Stimulated activated naive B cell treated with anti-CD40 and anti-IgM and Interleukin-4, amounts not matched to agents 10 μg/mL and 1 μg/mL and 100 μg/mL, for 72 hours (primary cell): ENCODE measurements around the gene QKI.
"Not testable (repeated sequence)": the region's sequence is repeated elsewhere in the genome, so short reads cannot be mapped to it uniquely, and the experiment has no call there.

Experiments used
- ATAC-seq, 2 donors: fragments of 150-1000 bp; cut with Tn5 transposase; replicated peaks; 2 replicates each; pipeline ENCODE4 v1.10.0; 2021; ENCODE audit warnings: moderate library complexity in 1 of 2
- DNase-seq: peaks from one replicate; pipeline ENCODE4 v3.0.0; 2021
- H3K27ac Mint-ChIP-seq: one replicate; pipeline ENCODE4 v1.8.0; 2022; ENCODE audit warnings: mild to moderate bottlenecking, mixed read lengths
- H3K27me3 Mint-ChIP-seq, 2 donors: one replicate each; pipeline ENCODE4 v1.8.0; 2022; ENCODE audit warnings: mixed read lengths in 2 of 2
- H3K36me3 Mint-ChIP-seq, 2 donors: one replicate each; pipeline ENCODE4 v1.8.0; 2022; ENCODE audit warnings: mixed read lengths in 2 of 2, mild to moderate bottlenecking in 1 of 2
- H3K4me1 Mint-ChIP-seq, 2 donors: one replicate each; pipeline ENCODE4 v1.8.0; 2022; ENCODE audit warnings: mixed read lengths in 2 of 2, mild to moderate bottlenecking in 1 of 2
- H3K4me3 Mint-ChIP-seq, 2 donors: one replicate each; pipeline ENCODE4 v1.8.0; 2022; ENCODE audit warnings: mild to moderate bottlenecking in 2 of 2, mixed read lengths in 2 of 2, moderate library complexity in 1 of 2
- H3K9me3 Mint-ChIP-seq, 2 donors: one replicate each; pipeline ENCODE4 v1.8.0; 2022; ENCODE audit warnings: mixed read lengths in 2 of 2, mild to moderate bottlenecking in 1 of 2

QKI gene

DNA sequence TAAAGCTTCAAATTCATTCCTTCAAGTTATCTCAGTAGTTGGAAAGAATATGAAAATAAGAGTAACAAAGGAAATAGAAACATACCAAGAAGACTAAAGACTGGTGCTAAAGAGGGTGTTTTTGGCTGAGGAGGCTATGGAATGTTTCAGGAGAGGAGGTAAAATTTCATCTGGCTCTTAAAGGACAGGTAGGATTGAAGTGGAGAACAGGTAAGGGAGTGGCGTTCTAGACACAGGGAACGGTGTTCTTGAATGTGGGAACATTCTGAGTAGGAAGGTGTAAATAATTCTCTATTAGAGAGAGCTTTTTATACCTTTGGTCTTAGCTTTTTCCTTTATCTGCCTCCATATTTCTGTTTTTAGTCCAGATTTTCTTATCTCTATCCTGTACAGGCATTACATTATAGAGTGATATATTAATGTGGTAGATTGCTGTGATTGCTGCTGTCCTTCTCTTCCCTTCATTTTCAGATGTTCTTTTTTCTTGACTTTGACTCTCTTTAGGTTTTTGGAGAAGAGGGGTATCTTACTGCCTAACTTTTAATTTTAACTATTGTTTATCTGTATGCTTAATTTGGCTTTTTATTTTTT, 15.4 kb downstream of the QKI start:
- Mint-ChIP-seq H3K27me3 (no peaks in the 10 kb centered on the region), H3K36me3 (peaks cover 0 to 3% of the 10 kb centered on the region in 2 donors), H3K4me1 (peaks cover 29 to 40% of the 10 kb centered on the region in 2 donors), H3K27ac (no peak overlapping the region), H3K4me3 (no peak overlapping the region), H3K9me3 (no peaks in the 10 kb centered on the region)
- DNase-seq (no peak), ATAC-seq (no peak)

GRCh38 chr6:163432300-163432699, 17.8 kb downstream of the QKI start:
- H3K27ac Mint-ChIP-seq: no peak overlapping the region
- H3K9me3 Mint-ChIP-seq: peaks cover 0 to 3% of the 10 kb centered on the region in 2 donors
- no peak for DNase-seq
- ATAC-seq: no peak
- H3K4me1 Mint-ChIP-seq: peaks cover 27 to 37% of the 10 kb centered on the region in 2 donors
- no peak overlapping the region for H3K4me3 Mint-ChIP-seq
- peaks cover 3 to 5% of the 10 kb centered on the region in 2 donors for H3K36me3 Mint-ChIP-seq
- no peaks in the 10 kb centered on the region for H3K27me3 Mint-ChIP-seq

DNA sequence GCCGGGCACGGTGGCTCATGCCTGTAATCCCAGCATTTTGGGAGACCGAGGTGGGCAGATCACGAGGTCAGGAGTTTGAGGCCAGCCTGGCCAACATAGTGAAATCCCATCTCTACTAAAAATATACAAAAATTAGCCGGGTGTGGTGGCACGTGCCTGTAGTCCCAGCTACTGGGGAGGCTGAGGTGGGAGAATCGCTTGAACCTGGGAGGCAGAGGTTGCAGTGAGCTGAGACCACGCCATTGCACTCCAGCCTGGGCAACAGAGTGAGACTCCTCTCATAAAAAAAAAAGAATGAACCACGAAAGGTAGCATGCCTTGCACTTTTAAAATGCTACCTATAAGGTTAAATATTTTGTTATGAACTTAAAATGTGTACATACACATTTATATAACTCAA, 19.0 kb downstream of the QKI start:
- H3K36me3 Mint-ChIP-seq, DNase-seq, ATAC-seq, H3K27me3 Mint-ChIP-seq, H3K9me3 Mint-ChIP-seq, H3K27ac Mint-ChIP-seq, H3K4me3 Mint-ChIP-seq: not testable (repeated sequence)
- peaks cover 30 to 45% of the 10 kb centered on the region in 2 donors for H3K4me1 Mint-ChIP-seq

DNA sequence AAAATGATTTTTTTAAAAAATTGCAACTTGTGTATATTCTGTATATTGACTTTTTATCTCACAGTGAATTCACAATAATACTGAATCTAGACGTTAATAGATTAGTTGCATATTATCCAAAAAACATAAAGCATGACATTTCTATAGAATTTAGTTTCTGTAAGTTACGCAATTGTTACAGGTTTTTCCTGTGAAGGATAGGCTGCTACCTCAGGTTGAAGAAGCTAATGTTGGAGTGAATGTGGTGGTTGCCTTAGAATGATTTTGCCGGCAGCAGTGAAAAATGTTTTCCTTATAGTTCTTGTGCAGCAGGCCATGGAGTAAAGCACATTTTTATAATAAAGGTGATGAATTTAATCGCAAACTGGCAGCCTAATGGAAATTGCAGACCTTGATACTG, 20.5 kb downstream of the QKI start:
- Mint-ChIP-seq H3K4me3 (no peak overlapping the region), H3K36me3 (peaks cover 7 to 9% of the 10 kb centered on the region in 2 donors), H3K4me1 (peaks cover 30 to 47% of the 10 kb centered on the region in 2 donors), H3K9me3 (peaks cover 0 to 3% of the 10 kb centered on the region in 2 donors), H3K27ac (no peak overlapping the region), H3K27me3 (no peaks in the 10 kb centered on the region)
- ATAC-seq (no peak), DNase-seq (no peak)

- Mint-ChIP-seq H3K36me3 (peaks cover 7 to 11% of the 10 kb centered on the region in 2 donors), H3K9me3 (peaks cover 0 to 3% of the 10 kb centered on the region in 2 donors), H3K4me3 (no peak overlapping the region), H3K4me1 (peaks cover 30 to 49% of the 10 kb centered on the region in 2 donors), H3K27me3 (no peaks in the 10 kb centered on the region), H3K27ac (no peak overlapping the region)
- DNase-seq: no peak
- ATAC-seq: no peak
Measured at GRCh38 chr6:163436843-163437242, 22.3 kb downstream of the QKI start.

DNA sequence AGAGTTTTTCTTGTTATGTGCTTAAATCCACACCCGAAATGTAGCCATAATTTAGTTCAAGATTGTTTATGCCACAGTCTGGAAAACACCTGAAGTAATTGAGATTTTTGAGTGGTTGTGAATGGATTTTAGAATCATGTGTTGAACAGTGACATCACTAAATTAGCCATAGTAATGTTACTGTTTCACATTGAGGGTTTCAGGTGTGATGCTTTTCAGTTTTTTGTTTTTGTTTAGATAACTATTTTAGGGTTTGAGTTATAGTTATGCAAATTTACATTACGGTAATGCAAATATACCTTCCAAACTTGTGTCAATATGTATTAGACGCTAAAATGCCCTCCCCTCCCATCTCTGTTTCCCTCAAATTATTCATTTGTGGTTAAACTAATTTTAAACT, 22.9 kb downstream of the QKI start:
- Mint-ChIP-seq H3K4me1 (peaks cover 33 to 52% of the 10 kb centered on the region in 2 donors), H3K9me3 (peaks cover 0 to 3% of the 10 kb centered on the region in 2 donors), H3K27me3 (no peaks in the 10 kb centered on the region), H3K36me3 (peaks cover 7 to 11% of the 10 kb centered on the region in 2 donors), H3K4me3 (no peak overlapping the region), H3K27ac (no peak overlapping the region)
- DNase-seq: no peak
- no peak for ATAC-seq

DNA sequence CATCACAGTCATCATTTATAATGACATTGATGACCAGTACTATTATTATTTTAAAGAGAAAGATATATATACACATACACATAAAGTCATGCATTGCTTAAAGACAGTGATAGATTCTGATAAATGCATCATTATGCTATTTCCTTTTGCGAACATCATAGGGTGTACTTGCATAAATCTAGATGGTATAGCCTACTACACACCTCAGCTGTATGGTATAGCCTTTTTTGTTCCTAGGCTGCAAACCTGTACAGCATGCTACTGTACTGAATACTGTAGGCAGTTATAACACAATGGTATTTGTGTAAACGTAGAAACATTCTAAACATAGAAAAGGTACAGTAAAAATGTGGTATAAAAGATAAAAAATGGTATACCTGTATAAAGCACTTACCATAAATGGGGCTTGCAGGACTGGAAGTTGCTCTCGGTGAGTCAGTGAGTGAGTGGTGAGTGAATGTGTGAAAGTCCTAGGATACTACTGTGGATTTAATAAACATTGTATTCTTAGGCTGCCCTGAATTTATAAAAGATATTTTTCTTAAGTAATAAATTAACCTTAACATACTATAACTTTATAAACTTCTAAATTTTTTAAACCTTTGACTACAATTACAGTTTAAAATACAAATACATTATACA, 23.9 kb downstream of the QKI start:
- H3K4me3 Mint-ChIP-seq: no peak overlapping the region
- no peaks in the 10 kb centered on the region for H3K27me3 Mint-ChIP-seq
- H3K4me1 Mint-ChIP-seq: peaks cover 30 to 46% of the 10 kb centered on the region in 2 donors
- no peak overlapping the region for H3K27ac Mint-ChIP-seq
- DNase-seq (no peak), ATAC-seq (no peak)
- peaks cover 0 to 3% of the 10 kb centered on the region in 2 donors for H3K9me3 Mint-ChIP-seq
- H3K36me3 Mint-ChIP-seq: peaks cover 4 to 11% of the 10 kb centered on the region in 2 donors

DNA sequence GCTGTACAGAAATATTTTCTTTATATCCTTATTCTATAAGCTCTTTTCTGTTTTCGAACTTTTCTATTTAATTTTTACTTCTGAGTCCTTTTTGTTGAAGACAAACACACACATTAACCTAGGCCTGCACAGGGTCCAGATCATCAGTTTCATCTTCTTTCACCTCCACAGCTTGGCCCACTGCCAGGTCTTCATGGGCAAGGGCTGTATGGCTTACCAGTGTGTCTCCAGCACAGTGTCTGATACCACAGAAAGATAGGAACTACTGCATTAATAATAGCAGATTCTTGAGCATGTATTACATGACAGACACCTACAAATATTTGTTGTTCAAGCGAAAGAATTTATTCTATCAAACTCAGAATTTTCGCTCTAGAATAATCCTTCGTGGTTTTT, 24.4 kb downstream of the QKI start:
- no peaks in the 10 kb centered on the region for H3K27me3 Mint-ChIP-seq
- H3K4me3 Mint-ChIP-seq: no peak overlapping the region
- H3K36me3 Mint-ChIP-seq: peaks cover 4 to 11% of the 10 kb centered on the region in 2 donors
- DNase-seq: no peak
- ATAC-seq: no peak
- H3K9me3 Mint-ChIP-seq: peaks cover 0 to 3% of the 10 kb centered on the region in 2 donors
- peaks cover 29 to 48% of the 10 kb centered on the region in 2 donors for H3K4me1 Mint-ChIP-seq
- no peak overlapping the region for H3K27ac Mint-ChIP-seq

GRCh38 chr6:163439390-163439789, 24.9 kb downstream of the QKI start:
- not testable (repeated sequence) for H3K27me3 Mint-ChIP-seq, DNase-seq, H3K4me3 Mint-ChIP-seq, ATAC-seq, H3K27ac Mint-ChIP-seq, H3K9me3 Mint-ChIP-seq
- Mint-ChIP-seq H3K36me3 (peaks cover 4 to 11% of the 10 kb centered on the region in 2 donors), H3K4me1 (peaks cover 31 to 52% of the 10 kb centered on the region in 2 donors)

DNA sequence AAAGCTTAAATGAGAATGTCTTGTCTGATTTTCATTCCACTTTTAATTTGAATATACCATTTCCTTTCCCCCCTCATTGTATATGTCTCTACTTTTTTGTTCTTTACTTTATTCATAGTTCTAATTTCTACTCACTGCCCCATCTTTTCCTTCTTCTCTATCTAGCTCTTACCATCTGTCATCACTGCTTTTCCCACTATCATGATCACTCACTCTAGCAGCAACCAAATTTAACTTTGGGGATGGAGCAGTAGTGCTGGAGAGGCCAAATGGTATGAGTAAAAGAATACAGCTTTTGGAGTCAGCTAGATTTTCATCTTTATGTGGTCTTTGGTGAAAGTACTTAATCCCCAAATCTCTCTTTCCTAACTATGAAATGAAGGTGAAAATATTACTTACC, 25.5 kb downstream of the QKI start:
- ATAC-seq (no peak), DNase-seq (no peak)
- no peaks in the 10 kb centered on the region for H3K27me3 Mint-ChIP-seq
- H3K27ac Mint-ChIP-seq: peak overlapping the region; percentile 3
- peaks cover 30 to 52% of the 10 kb centered on the region in 2 donors for H3K4me1 Mint-ChIP-seq
- H3K36me3 Mint-ChIP-seq: peaks cover 4 to 11% of the 10 kb centered on the region in 2 donors
- no peak overlapping the region for H3K4me3 Mint-ChIP-seq
- peaks cover 0 to 3% of the 10 kb centered on the region in 2 donors for H3K9me3 Mint-ChIP-seq

DNA sequence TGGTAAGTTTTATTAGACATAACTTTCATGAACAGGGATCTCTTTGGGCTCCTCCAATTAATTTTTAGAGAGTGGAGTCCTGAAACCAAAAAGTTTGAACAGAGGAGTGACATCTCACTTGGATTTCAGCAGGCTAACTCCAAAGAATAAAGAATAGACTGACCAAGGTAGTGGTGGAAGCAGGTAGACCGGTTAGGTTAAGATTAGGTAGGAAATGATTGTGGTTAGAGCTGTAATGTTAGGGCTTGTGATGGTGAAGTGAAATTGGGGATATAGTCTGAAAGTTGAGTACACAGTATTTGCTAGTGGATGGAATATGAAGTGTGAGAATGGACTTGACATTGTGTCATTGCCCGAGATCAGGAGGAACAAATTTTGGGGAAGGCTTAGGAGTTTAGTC, 27.8 kb downstream of the QKI start:
- peaks cover 28 to 46% of the 10 kb centered on the region in 2 donors for H3K4me1 Mint-ChIP-seq
- no peak overlapping the region for H3K4me3 Mint-ChIP-seq
- no peaks in the 10 kb centered on the region for H3K9me3 Mint-ChIP-seq
- no peak overlapping the region for H3K27ac Mint-ChIP-seq
- H3K36me3 Mint-ChIP-seq: peaks cover 6 to 10% of the 10 kb centered on the region in 2 donors
- no peak for ATAC-seq
- DNase-seq: no peak
- no peaks in the 10 kb centered on the region for H3K27me3 Mint-ChIP-seq

- Mint-ChIP-seq H3K9me3 (no peaks in the 10 kb centered on the region), H3K4me1 (peaks cover 24 to 39% of the 10 kb centered on the region in 2 donors), H3K4me3 (no peak overlapping the region), H3K27me3 (no peaks in the 10 kb centered on the region), H3K27ac (no peak overlapping the region), H3K36me3 (peaks cover 6 to 10% of the 10 kb centered on the region in 2 donors)
- no peak for DNase-seq
- ATAC-seq: no peak
Measured at GRCh38 chr6:163444077-163444476, 29.6 kb downstream of the QKI start.

DNA sequence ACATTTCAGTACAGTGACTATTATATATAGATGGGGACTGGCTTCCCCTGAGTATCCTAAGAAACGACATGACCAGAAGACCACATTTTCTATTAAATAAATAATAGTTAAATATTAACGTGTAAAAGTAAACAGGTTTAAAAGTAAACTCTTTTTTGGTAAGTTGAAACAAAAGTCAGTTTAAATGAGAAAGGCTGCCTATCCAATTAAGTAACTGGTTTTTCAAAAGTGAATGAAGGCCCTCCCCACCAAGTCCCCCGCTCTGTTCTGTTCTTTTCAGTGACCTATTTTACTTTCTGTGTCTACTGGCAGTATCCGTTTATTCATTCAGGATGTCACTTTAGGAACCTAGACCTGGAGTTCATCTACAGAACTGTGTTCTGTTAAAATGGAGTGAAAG, 32.0 kb downstream of the QKI start:
- DNase-seq (no peak), ATAC-seq (no peak)
- Mint-ChIP-seq H3K36me3 (peaks cover 3 to 4% of the 10 kb centered on the region in 2 donors), H3K9me3 (no peaks in the 10 kb centered on the region), H3K4me1 (peaks cover 22 to 35% of the 10 kb centered on the region in 2 donors), H3K27me3 (no peaks in the 10 kb centered on the region), H3K4me3 (no peak overlapping the region), H3K27ac (no peak overlapping the region)

DNA sequence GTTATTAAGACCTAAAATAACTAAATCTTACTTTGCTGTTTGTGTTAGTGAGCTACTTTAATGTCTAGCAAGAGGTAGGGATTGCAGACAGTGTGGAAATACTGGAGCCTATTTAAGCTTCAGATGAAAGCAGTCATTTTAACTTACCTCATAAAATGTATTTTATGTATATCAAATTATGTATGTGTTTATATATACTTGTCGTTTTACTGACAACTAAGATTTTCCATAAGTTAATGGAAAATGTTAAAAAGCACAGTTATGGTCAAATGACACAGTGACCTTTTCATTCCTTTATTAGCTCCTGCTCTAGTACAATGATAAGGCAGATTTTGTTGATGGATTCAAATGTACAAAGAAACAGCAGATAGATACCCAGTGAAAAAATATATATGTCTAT, 34.6 kb downstream of the QKI start:
- Mint-ChIP-seq H3K9me3 (no peaks in the 10 kb centered on the region), H3K36me3 (peaks cover 4% of the 10 kb centered on the region in 2 donors), H3K27me3 (no peaks in the 10 kb centered on the region), H3K4me1 (peaks cover 16 to 27% of the 10 kb centered on the region in 2 donors), H3K27ac (no peak overlapping the region), H3K4me3 (no peak overlapping the region)
- no peak for ATAC-seq
- DNase-seq: no peak

- H3K4me1 Mint-ChIP-seq: peaks cover 31 to 68% of the 10 kb centered on the region in 2 donors
- DNase-seq (no peak), ATAC-seq (no peak)
- H3K4me3 Mint-ChIP-seq: no peak overlapping the region
- no peaks in the 10 kb centered on the region for H3K27me3 Mint-ChIP-seq
- no peak overlapping the region for H3K27ac Mint-ChIP-seq
- H3K36me3 Mint-ChIP-seq: peaks cover 18 to 21% of the 10 kb centered on the region in 2 donors
- H3K9me3 Mint-ChIP-seq: no peaks in the 10 kb centered on the region
Measured at GRCh38 chr6:163454425-163454824, 39.9 kb downstream of the QKI start.
